GM21447 (cell line): ENCODE results near the gene ZNF799.
"Not testable (repeated sequence)": the region's sequence is repeated elsewhere in the genome, so short reads cannot be mapped to it uniquely, and the experiment has no call there.

ENCODE experiments used
- ATAC-seq: cut with Tn5 transposase; IDR thresholded peaks from one replicate; pipeline ENCODE4 v1.9.1; 2021; ENCODE audit not compliant: unreplicated experiment

Gene ZNF799

DNA sequence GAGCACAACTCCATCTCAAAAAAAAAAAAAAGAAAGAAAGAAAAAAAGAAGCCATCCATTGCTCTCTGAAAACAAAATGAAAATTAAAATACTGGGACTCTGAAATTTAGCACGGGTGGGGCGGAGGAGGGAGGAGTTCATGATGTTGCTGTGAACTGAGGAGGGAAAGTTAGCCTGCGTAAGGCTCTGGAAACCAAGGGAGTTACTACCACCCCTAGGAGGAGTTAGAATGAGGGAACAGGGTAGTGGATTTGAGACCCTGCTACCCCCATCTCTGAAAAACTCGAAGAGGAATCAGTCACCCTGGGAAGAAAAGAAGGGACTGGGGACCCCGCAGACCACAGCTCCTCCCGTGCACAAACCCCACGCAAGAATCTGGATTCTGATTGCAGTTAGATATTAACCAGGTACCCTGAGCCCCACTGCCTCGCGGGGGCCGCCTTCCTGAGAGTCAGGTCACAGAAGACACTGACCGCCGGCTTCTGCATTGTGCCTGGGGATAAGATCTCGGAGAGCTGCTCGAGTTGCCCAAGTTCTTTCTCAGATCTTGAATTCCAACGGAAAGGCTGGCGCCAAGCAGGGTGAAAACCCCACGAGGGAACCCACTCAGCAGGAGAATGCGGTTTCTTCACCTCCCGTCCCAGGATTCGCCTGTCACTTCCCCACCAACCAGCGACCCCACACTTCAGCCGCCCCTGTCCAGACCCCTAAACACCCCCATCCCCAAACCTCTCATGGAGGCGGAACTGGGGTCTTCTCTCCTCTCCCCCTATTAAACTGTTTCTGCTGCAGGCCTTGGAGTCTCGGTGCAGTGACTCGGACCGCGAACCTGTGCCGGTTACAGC, 36.5 kb downstream of the ZNF799 start:
- ATAC-seq = no peak

DNA sequence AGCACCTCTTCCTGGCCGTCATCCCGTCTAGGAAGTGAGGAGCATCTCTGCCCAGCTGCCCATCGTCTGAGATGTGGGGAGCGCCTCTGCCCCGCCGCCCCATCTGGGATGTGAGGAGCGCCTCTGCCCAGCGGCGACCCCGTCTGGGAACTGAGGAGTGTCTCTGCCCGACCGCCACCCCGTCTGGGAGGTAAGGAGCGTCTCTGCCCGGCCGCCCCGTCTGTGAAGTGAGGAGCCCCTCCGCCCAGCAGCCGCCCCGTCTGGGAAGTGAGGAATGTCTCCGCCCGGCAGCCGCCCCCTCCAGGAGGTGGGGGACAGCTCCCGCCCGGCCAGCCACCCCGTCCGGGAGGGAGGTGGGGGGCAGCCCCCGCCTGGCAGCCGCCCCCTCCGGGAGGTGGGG, 38.8 kb downstream of the ZNF799 start:
- not testable (repeated sequence) for ATAC-seq

DNA sequence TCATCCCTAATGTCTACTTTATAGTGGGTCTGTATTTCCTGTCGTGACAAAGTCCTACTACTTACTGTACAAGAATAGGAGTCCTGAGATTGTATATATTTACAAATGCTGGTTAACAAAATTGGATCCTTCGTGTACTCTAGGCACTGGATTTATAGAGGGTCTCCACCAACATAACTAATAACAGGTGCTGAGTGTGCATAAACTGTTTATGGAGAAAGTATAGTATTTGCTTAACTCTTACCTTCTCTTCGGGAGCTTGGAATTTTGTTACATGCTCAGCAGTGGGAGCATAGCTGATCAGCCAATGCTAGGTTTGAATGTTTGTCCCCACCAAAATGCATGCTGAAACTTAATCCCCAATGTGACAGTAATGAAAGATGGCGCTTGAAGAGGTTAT, 47.7 kb downstream of the ZNF799 start:
- ATAC-seq = no peak

DNA sequence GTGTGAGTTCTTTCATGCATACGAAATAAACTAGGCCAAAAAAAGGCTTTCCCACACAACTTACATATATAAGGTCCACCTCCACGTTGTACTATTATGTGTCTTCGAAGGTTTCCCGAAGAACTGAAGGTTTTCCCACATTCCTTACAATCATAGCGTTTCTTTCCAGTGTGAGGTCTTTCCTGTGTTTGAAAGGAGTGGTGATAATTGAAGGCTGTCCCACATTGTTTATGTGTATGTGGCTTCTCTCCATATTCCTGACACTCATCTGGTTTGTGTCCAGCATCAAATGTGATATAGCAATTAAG, 50.2 kb downstream of the ZNF799 start:
- ATAC-seq = no peak

- ATAC-seq = no peak
These were observed 50.7 kb downstream of the ZNF799 start for GRCh38 chr19:12350185-12350889.

DNA sequence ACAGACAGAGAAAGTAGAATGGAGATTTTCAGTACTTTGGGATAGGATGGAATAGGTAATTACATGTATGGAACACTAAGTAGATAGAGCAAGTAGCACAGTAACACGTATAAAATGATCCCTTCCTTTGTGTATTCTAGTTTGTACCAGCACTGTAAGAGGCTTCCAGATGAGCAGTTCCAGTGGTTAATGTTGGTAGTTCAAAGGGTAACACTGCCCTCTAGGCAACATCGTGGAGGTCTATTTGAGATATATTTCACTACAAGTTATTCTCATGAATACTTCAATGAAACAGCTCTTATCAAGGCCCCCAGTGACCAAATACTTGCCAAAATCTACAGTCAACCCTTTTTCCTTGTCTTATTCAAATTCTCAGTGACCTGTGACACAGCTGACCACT, 54.2 kb downstream of the ZNF799 start:
- no peak for ATAC-seq

DNA sequence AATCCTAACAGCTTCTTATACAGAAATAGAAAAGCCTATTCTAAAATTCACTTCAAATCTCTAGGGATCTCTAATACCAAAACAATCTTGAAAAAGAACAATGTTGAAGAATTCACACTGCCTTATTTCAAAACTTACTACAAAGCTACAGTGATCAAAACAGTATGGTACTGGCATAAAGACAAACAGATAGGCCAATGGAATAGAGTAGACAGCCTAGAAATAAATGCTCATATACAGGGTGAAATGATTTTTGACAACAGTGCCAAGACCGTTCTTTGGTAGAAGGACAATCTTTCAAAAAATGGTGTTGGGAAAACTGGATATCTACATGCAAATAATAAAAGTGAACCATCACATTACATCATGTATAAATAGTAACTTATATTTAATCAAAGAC, 55.9 kb downstream of the ZNF799 start:
- no peak for ATAC-seq
